Stimulated activated CD8-positive, alpha-beta memory T cell treated with anti-CD3 and anti-CD28 coated beads, Interleukin-4, amount 100 ng/mL, for 24 hours (primary cell): Measurements from ENCODE around the gene AGAP2.
"Not testable (repeated sequence)": the region's sequence is repeated elsewhere in the genome, so short reads cannot be mapped to it uniquely, and the experiment has no call there.

ENCODE experiments used
- DNase-seq: peaks from one replicate; pipeline ENCODE4 v3.0.0-alpha.2; 2020; ENCODE audit warnings: low read depth

AGAP2 gene

DNA sequence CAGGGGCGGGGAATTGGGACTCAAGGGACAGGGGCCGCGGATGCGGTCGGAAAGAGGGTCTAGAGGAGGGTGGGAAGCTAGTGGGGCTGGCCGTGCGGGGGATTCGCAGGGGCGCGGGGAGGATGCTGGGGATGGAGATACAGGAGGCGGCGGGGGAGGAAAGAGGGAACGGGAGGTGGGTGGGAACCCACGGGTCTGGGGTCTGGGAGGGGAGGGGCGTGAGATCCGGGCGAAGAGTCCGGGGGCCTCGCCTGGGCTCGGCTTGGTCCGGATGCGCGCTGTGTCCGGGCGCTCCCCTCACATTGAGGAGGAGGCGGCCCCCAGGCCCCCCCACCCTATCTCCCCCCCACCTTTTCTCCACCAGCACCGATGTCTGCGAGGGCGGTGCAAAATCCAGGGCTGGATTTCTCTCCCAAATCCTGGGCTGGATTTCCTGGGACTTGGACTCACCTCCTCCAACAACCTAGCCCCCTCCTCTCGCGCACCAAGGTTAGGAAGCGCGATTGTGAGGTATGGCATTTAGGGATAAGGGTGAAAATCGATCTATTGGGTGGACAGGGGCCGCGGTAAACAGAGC lies at the start of gene AGAP2:
Gene AGAP2 (minus strand): TSS at position 82 of the 577 bp plus-strand sequence. CDS start 496 bp downstream, outside the sequence.
- DNase-seq, result no peak

DNA sequence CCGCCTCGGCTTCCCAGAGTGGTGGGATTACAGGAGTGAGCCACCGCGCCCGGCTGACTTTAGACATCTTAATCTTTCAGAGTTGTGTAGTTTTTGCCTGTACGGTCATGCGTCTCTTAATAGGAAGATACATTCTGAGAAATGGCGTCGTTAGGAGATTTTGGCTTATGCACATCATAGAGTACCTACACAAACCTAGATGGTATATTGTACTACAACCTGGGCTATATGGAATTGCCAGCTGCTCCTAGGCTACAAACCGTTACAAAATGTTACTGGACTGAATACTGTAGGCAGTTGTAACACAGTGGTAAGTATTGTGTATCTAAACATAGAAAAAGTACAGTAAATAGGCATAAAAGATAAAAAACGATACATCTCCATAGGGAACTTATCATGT lies 45.3 kb upstream of the AGAP2 start:
- no peak for DNase-seq

DNA sequence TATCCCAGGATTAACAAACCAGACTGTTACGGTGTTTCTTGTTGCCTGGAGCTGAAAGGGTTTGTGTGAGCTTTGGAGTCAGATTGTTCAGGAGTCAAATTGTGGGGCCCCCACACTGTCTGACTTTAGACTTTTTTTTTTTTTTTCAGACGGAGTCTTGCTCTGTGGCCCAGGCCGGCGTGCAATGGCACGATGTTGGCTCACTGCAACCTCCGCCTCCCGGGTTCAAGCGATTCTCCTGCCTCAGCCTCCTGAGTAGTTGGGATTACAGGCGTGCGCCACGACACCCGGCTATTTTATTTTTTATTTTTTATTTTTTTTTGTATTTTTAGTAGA lies 44.9 kb upstream of the AGAP2 start:
- no peak for DNase-seq

DNA sequence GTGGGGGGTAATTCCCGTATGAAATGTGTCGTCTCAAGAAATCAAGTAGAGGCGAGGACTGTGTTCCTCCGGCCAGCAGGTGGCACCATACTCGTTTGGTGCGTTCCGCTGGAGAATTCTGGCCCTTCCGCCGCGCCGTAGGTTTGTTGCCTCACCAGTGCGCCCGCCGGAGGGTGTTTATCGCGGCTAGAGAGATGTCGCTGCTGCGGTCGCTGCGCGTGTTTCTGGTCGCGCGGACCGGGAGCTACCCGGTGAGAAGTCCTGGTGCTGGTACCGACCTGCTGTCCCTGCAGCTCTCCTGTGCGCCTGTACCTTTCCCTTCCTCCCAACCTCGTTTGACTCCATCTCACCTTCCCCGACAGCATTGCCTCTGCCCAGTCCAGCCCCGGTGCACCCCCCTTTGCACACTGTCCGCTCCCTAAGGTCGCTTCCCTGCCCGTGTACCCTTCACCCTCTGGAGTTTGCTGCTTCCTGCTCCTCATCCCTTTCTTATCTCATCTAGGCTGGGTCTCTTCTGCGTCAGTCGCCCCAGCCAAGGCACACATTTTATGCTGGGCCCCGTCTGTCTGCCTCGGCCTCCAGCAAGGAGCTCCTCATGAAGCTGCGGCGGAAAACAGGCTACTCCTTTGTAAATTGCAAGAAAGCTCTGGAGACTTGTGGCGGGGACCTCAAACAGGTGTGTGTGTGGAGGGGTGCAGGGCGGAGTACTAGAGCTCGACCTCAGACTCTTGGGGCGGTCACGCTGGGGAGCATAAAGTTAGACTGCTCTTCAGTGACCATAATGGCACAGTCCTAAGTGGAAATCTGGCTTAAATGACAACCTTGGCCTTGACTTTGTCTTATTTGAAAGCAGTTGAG lies 44.3 kb upstream of the AGAP2 start, which contains the start of gene TSFM:
Gene TSFM (plus strand): TSS at position 180 of the 858 bp plus-strand sequence. CDS start 15 bp downstream, at position 195.
- peak; percentile 96 for DNase-seq

DNA sequence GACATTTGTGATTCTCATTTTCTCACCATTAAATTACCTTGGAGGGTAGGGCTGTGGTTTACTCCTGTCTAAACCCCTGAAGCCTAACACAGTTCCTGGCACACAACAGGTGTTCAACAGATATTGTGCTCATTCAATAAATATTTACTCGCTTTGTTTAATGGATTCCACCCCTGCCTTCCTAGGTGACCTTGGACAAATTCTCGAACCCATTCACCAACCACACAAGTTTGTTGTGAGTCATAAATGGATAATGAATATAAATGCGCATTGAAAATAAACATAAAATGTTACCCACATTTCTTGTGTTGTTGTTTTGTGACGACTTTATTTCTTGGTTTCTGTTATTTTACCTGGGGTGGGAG lies 43.7 kb upstream of the AGAP2 start:
- no peak for DNase-seq

DNA sequence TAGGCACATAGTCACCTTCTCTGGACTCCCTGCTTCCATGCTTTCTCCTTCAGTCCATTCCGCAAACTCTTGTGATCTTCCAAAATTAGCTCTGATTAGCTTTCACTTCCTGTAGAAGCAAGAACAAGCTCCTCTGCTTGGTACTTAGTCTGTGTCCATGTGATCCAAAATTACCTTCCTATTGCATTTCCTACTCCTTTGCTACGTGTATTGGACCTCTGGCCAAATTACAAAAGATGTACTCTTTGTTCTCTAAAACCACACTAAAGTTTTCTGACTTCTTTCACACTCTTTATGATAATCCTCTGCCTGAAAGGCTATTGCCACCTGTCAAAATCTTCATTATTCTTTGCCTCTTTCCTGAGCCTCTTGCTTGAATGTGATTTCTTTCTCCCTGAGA lies 43.3 kb upstream of the AGAP2 start:
- DNase-seq, result no peak

DNA sequence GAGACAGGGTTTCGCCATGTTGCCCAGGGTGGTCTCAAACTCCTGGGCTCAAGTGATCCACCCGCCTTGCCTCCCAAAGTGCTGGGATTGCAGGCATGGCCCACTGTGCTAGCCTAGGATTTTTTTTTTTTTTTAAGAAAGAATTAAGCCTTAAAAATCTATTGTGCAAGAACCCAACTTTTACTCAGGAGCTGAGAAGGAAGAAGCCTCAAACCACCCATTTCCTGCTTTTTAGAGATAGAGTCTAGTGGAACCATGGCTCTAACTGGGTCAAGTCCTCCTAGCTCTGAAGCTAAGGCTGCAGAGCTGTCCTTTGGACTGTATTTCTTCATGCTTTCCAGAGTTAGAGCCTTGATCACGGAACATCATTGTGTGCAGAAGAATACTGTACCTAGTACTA lies 42.7 kb upstream of the AGAP2 start:
- DNase-seq, result no peak

DNA sequence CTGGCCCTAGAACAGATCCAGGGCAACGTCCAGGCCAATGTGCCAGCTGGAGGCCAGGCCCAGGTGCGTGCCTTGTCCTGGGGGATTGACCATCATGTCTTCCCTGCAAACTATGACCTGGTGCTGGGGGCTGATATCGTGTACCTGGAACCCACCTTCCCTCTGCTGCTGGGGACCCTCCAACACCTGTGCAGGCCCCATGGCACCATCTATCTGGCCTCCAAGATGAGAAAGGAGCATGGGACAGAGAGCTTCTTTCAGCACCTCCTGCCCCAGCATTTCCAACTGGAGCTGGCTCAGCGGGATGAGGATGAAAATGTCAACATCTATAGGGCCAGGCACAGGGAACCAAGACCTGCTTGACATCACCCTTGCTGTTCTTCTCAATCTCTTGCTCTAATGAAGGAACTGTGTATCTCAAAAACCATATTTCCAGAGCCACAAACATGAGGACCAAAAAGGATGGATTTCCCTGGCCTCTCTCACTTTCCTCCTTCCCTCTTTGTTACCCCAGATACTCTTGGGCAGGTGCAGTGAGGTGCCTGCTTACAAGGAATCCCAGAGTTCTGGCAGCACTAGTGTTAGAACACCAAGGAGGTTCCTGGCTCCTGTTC lies 41.8 kb upstream of the AGAP2 start:
- no peak for DNase-seq

DNA sequence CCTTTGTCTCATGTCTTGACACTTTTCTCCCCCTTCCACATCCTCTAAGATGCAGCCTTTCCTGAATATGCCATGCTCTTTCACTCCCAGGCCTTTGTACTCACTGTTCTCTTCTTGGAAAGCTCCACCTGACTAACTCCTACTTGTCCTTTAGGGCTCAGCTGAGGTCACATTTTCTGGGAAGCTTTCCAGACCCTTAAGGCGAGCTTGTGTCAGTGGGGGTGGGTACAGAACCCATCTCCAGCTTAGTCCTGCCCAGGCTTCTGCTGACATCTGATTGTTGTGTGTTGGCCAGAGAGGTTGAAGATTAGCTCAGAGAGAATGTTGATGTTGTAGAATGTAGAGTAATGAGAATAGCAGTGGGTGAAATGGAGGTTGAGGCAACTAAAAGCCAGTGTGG lies 41.2 kb upstream of the AGAP2 start:
- no peak for DNase-seq

DNA sequence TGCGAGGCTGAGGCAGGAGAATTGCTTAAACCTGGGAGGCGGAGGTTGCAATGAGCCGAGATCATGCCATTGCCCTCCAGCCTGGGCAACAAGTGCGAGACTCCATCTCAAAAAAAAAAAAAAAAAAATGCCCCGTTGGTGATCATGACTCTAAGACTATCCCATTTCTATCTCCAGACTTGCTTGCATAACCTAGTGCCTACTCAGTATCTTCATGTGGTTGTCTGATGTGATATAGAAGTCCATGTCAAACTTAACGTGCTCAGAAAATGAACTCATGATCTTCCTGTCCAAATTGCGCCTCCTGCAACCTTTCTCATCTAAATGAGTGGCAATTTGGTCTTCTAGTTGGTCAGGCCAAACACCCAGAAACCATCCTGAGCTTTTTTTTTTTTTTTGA lies 39.4 kb upstream of the AGAP2 start:
- no peak for DNase-seq

DNA sequence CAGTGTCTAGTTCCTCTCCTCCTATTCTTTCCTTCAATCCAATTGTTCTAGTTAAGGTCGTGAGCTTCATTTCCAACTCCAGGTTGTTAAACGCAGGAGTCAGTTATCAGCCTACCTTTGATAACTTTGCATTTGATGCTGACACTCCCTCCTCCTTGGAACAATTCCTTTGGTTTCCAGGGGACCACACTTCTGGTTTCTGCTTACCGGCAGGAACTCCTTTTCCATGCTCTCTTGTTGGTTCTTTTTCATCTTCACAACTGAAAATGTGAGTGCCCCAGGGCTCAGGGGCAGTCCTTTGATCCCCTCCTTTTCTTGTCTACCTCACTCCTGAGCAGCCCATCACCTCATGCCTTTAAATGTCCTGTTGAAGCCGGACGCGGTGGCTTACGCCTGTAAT lies 38.8 kb upstream of the AGAP2 start:
- no peak for DNase-seq

DNA sequence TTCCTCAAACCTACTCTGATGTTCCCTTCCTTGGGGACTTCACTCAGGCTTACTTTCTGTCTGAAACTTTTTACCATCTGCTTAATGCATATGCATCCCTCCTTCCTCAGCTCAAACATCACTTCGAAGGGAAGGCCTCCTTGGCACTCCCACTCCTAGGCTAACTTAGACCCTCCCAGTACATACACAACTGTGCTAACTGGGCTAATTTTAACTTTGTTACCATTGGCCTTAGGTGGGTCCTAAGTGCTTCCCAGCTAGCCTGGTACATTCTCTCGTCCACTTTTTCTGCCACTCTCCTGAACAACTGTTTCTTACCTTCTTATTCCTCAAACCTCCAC lies 37.7 kb upstream of the AGAP2 start:
- no peak for DNase-seq

DNA sequence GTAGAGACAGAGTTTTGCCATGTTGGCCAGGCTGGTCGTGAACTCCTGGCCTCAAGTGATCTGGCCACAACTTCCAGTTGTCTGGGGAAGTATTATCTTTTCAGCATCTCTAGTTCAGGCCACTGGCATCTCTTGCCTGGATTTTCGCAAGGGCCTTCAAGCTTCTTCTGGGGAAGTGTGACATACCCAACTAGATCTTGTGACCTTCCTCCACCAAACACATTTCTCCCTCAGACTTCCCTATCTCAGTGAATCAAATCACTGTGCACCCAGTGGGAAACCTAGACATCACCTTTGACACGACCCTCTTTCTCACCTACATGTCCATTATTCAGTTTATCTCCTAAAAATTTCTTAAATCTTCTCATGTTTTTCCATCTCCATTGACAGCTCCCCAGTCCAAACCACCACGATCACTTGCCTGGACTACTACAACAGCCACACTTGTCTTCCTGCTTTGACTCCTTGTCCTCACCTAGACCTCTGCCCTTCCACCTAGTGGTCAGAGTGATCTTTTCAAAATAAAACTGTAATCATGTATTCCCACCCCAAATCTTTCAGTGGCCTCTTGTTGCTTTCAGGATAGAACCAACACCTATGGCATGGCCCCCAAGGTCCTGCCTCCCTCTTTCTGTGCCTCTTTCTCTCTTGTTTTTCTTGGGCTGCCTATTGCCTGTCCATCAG lies 37.2 kb upstream of the AGAP2 start:
- no peak for DNase-seq

DNA sequence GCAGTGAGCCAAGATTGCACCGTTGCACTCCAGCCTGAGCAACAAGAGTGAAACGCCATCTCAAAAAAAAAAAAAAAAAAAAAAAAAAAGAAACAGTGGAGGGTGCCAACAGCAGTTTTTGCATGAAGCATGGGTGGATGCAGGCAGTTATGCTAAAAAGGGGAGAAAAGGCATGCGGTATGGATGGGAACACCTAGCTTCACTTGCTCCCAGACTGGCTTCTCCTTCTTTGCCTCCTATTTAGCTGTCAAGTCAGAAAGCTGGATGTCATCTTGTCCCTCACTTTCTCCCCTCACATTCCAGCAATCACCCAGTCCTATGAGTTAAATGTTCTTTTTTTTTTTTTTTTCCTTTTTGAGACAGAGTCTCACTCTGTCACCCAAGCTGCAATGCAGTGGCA lies 36.5 kb upstream of the AGAP2 start:
- no peak for DNase-seq

DNA sequence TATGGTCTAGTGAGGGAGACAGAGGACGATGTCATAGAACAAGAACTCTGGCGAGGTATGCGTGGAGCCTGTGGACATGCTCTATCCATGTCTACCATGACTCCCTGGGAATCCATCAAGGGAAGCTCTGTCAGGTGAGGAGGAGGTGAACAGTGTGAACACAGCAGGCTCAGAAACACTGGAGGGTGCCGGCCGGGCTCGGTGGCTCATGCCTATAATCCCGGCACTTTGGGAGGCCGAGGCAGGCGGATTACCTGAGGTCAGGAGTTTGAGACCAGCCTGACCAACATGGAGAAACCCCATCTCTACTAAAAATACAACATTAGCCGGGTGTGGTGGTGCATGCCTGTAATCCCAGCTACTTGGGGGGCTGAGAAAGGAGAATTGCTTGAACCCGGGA lies 36.1 kb upstream of the AGAP2 start:
- DNase-seq, result not testable (repeated sequence)

DNA sequence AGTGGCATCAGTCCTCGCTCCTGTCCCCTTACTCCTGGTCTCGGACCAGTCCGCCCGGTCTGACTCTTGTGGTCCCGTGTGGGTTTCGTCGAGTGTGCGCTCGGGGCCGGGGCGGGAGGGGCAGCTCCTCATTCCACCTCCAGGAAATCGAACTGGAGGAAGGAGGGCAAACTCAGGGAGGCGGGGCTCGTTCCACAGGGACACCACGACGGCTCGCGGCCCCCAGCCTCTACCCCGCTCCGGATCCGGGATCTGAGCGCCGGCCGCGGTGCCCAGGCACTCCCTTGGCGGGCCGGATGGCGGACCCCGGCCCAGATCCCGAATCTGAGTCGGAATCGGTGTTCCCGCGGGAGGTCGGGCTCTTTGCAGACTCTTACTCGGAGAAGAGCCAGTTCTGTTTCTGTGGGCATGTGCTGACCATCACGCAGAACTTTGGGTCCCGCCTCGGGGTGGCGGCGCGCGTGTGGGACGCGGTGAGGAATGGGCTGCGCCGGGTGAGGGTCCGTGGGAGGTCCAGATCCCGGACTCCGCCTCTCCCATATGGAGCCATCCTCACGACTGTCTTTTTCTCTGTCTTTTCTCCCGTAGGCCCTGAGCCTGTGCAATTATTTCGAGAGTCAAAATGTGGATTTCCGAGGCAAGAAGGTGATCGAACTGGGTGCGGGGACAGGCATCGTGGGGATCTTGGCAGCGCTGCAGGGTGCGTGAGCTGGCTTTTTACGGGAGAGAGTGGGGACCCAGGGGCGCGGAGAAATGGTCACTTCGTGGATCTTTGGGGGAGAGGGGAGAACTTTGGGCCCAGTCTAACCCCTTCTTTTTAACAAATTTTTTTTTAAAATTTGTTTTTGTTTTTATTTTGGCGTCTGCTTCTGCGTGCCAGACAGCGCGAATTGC lies 34.1 kb upstream of the AGAP2 start, which contains the start of gene EEF1AKMT3:
Gene EEF1AKMT3 (plus strand): TSS at position 186 of the 894 bp plus-strand sequence. CDS start 111 bp downstream, at position 297.
- no peak for DNase-seq

DNA sequence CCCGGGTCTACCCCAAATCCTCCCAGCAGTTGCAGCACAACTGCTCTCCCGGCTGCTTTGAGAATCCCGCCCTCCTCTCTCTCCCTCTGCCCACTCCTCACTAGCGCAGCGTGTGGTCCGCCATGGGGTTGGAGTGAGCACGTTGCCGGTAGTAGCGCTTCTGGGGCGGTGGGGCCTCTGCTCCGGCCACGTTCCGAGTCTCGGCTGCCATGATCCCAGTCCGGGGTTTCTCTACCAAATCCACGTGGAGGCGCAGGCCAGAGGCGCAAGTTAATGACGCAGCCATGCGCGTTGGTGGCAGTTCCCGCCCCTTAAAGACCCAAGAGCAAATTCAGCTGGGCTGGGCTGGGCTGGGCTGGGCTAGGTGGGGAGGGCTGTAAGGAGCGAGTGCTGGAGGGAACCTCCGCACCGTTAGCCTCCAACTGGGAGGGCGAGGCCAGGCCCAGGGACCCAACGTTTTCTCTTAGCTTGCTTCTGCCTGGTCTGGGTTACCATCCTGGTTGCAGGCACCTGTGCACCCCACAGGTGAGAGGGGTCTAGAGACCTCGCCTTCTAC lies 33.4 kb upstream of the AGAP2 start, which contains the start of gene METTL1:
Gene METTL1 (minus strand): TSS at position 233 of the 556 bp plus-strand sequence. CDS start 22 bp downstream, at position 211.
- peak; percentile 90 for DNase-seq

DNA sequence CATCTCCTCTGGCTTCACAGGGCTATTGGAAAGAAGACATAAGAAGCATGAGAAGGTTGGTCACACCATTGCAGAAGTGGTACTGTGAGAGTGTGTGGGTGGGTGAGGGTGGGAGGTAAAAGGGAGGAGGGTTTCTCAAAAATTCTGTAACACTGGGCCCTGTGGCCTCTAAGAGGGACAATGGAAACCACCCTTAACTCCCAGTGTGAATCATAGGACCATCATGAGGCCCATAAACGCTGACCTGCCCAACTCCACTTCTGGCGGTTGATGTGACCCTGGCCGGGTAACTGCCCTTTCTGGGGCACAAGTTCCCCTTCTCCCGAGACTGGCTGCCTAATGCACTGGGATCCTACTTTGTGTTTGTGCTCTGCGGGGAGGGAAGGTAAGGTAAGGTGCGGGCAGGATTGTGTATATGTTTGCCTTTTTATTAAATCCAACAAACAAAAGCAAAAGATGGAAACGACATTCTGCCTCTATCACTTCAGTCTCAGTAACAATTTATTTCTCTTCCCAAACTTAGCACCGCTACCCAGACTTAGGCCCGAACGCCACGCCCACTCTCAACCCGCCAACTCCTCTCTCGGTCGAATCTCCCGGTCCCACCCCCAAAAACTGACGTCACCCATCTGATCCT lies 32.8 kb upstream of the AGAP2 start:
- DNase-seq, result peak; percentile 85

DNA sequence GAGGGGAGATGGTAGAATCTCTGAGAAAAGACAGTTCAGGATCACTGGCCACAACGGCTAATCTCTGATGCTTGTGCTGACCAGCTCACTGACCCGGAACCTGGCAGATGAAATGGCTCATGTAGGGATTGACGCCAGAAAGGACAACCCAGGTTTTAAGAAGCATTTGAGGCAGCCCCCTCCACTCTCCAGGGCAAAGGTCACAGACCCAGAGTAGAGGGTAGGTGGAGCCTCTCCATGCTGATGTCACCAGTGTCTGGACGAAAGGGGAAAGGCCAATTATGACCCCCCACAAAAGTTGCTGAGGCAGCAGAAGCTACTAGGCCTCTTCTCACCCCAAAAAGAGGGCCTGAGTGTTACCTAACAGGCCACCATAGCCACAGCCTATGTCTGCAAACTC lies 32.2 kb upstream of the AGAP2 start:
- no peak for DNase-seq

DNA sequence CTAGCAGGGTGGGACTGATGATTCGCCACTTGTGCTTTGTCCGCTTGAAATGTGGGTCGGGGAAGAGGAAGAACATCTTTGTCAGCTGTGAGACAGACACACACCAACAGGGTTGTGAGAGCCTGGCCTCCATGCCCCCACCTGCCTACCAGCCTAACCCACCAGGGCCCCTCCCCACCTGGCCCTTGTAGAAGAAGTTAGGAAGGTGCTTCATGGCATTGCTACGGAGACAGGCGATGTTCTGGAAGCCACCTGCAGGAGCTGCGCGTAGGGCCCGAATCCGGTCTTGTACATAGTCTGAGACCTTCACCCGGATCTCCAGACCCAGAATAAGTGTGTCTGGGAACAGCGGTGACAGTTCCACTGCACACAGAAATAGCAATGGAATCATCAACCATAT lies 31.1 kb upstream of the AGAP2 start:
- DNase-seq, result no peak

DNA sequence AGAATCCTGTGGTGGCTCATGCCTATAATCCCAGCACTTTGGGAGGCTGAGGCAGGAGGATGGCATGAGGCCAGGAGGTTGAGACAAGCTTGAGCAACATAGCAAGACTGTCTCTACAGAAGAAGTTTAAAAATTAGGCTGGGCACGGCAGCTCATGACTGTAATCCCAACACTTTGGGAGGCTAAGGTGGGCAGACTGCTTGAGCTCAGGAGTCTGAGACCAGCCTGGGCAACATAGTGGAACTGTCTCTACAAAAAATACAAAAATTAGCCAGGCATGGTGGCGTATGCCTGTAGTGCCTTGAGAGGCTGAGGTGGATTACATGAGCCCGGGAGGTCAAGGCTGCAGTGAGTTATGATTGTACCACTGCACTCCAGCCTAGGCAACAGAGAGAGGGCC lies 29.3 kb upstream of the AGAP2 start:
- no peak for DNase-seq
